ENCODE data around the gene SNX14. TPM values are rescaled to one million over a fixed set of nuclear protein-coding genes. Genes with fewer than 3 reads are reported as not detected.
"Not testable (repeated sequence)": the region's sequence is repeated elsewhere in the genome, so short reads cannot be mapped to it uniquely, and the experiment has no call there.

Gene SNX14
- total RNA-seq, 1 donor from 2014 or later: 97.8 TPM

- no peaks in the 10 kb centered on the region for H3K27me3 ChIP-seq
- no peak for TF ChIP-seq CTCF (IDR thresholded peaks at IDR 0.05)
- intact Hi-C loops (cut with DNase I): no loop called here
- H3K4me3 ChIP-seq: no peak overlapping the region
- no peak for DNase-seq
- H3K4me1 ChIP-seq: no peaks in the 10 kb centered on the region
- H3K36me3 ChIP-seq: peaks cover 62% of the 10 kb centered on the region
- no peaks in the 10 kb centered on the region for H3K9me3 ChIP-seq
- no peak for ATAC-seq
- H3K27ac ChIP-seq: no peak overlapping the region
Observed at GRCh38 chr6:85551264-85551663, 42.4 kb downstream of the SNX14 start.

GRCh38 chr6:85547719-85548118 is 45.9 kb downstream of the SNX14 start:
- H3K4me3 ChIP-seq: no peak overlapping the region
- TF ChIP-seq CTCF (IDR thresholded peaks at IDR 0.05): no peak
- no peaks in the 10 kb centered on the region for H3K4me1 ChIP-seq
- ATAC-seq: no peak
- intact Hi-C loops (cut with DNase I): no loop called here
- H3K36me3 ChIP-seq: peaks cover 71% of the 10 kb centered on the region
- H3K27ac ChIP-seq: no peak overlapping the region
- no peaks in the 10 kb centered on the region for H3K27me3 ChIP-seq
- H3K9me3 ChIP-seq: no peaks in the 10 kb centered on the region
- DNase-seq: no peak

- Histone ChIP-seq H3K27ac (no peak overlapping the region), H3K27me3 (no peaks in the 10 kb centered on the region), H3K4me1 (no peaks in the 10 kb centered on the region), H3K36me3 (peaks cover 84% of the 10 kb centered on the region), H3K4me3 (no peak overlapping the region), H3K9me3 (no peaks in the 10 kb centered on the region)
- DNase-seq (no peak), ATAC-seq (no peak)
- no peak for TF ChIP-seq CTCF (IDR thresholded peaks at IDR 0.05)
- intact Hi-C loops (cut with DNase I): no loop called here
Observed at GRCh38 chr6:85544776-85545175, 48.9 kb downstream of the SNX14 start.

- Histone ChIP-seq H3K9me3 (no peaks in the 10 kb centered on the region), H3K27ac (no peak overlapping the region), H3K27me3 (no peaks in the 10 kb centered on the region), H3K4me3 (no peak overlapping the region), H3K36me3 (peaks cover 38% of the 10 kb centered on the region), H3K4me1 (no peaks in the 10 kb centered on the region)
- no peak for DNase-seq
- peak; percentile 67 for TF ChIP-seq CTCF (IDR thresholded peaks at IDR 0.05)
- intact Hi-C loops (cut with DNase I): no loop called here
- ATAC-seq: no peak
Observed at GRCh38 chr6:85537055-85537494, 56.6 kb downstream of the SNX14 start.

GRCh38 chr6:85524281-85524680 is 69.4 kb downstream of the SNX14 start:
- H3K27me3 ChIP-seq; intact Hi-C loops (cut with DNase I); H3K9me3 ChIP-seq; H3K4me1 ChIP-seq; H3K27ac ChIP-seq; ATAC-seq; H3K4me3 ChIP-seq; DNase-seq: not testable (repeated sequence)
- peaks cover 81% of the 10 kb centered on the region for H3K36me3 ChIP-seq

- H3K4me1 ChIP-seq: no peaks in the 10 kb centered on the region
- TF ChIP-seq CTCF (IDR thresholded peaks at IDR 0.05): no peak
- ATAC-seq (no peak), DNase-seq (no peak)
- intact Hi-C loops (cut with DNase I): no loop called here
- no peak overlapping the region for H3K4me3 ChIP-seq
- no peaks in the 10 kb centered on the region for H3K27me3 ChIP-seq
- peaks cover 73% of the 10 kb centered on the region for H3K36me3 ChIP-seq
- no peak overlapping the region for H3K27ac ChIP-seq
- no peaks in the 10 kb centered on the region for H3K9me3 ChIP-seq
Observed at GRCh38 chr6:85516168-85516567, 77.5 kb downstream of the SNX14 start.

Data from upper lobe of right lung (tissue), 1 donor.